LoVo (cell line): ENCODE measurements around the gene CMKLR1.

Experiments
- DNase-seq: peaks from one replicate; pipeline ENCODE4 v3.0.0-alpha.2; 2016; ENCODE audit warnings: low spot score

The CMKLR1 gene

DNA sequence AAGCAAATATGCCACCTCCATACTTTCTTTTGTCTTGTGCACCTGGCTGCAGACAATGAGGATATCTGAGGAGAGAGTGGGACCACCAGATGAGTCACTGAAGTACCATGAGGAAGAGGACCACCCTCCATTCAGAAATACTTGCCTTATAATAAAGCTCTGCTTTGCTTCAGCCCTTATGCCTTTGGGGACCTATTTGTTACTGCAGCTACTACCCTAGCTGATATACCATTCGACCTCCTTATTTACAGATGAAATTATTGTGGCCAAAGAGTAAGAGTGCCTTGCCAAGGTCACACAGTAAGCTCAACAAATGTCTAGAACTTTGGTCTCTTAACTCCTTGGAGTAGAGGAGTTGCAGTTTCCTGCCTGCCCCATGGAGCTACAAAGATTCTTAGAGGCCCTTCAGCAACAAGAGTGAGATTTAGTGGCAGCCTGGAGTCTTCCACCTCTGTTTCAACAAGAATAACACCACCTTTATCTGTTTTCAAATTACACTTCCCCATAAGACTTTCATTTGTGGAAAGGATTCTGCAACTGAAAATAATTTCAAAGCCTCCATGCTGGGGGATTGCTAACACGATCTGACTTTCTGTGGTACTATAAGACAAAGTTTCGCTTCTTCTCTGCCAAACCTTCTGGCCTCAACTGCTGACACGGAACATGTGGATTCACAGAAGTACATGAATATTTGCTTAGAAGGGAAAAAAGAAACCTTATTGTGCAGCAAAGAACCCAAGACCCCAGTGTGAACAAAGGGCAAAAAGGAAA, 3.6 kb downstream of the CMKLR1 start:
- no peak for DNase-seq

DNA sequence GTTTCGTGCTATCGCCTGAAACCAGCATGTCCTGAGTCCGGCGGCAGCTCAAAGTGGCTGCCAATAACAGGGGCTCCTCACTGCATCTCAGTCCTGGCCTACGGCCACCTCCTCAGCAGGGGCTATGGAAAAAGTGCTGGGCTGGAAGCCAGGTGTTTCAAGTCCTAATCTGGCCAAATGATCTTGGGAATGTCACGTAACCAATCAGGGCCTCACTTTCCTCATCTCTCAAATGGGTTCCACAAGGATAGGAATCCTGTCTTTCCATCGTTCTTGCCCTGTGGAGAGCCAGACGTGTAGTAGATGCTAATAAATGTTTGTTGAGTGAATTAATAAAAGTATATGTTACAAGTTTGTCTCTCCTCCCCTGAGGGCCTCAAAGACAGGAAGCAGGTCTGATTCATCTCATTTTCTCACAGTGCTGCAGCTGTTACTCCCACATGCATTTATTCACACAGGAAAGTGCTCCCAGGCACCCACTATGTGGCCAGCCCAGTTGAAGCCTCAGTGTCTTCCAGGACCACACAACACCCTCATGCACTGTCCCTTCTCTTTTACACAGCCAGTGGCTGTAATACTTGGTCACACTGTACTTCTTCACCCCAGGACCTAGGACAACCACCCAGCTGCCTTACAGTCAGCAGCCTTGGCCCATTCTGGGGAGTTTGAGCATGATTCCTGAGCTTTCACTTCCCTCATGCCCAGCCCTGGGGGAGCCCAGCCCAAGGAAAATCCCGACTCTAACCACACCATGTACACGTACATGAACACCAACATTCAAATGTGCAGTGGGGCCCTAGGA, 5.0 kb downstream of the CMKLR1 start:
- DNase-seq: no peak

DNA sequence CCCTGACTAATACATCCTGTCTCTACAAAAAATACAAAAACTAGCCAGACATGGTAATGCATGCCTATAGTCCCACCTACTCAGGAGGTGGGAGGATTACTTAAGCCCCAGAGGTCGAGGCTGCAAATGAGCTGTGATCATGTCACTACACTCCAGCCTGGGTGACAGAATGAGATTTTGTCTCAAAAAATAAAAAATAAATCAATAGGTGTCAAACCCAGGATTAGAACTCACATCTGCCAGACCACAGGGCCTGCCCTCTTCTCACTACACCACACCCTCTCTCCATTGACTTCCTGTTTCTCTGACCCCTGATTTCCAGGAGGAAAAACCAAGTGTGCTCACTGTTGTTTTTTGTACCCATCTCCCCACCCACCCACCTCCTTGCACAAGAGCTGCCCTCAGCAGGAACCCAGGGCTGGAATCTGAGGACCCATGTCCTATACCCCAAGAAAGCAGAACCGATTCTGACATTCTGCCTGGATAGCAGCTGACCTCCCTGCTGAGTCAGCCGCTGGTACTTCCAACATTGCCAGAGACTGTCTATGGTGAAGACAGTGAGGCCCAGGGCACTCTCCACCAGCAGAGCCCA, 6.2 kb downstream of the CMKLR1 start:
- no peak for DNase-seq

GRCh38 chr12:108328420-108328819, 10.7 kb downstream of the CMKLR1 start:
- DNase-seq: no peak

DNA sequence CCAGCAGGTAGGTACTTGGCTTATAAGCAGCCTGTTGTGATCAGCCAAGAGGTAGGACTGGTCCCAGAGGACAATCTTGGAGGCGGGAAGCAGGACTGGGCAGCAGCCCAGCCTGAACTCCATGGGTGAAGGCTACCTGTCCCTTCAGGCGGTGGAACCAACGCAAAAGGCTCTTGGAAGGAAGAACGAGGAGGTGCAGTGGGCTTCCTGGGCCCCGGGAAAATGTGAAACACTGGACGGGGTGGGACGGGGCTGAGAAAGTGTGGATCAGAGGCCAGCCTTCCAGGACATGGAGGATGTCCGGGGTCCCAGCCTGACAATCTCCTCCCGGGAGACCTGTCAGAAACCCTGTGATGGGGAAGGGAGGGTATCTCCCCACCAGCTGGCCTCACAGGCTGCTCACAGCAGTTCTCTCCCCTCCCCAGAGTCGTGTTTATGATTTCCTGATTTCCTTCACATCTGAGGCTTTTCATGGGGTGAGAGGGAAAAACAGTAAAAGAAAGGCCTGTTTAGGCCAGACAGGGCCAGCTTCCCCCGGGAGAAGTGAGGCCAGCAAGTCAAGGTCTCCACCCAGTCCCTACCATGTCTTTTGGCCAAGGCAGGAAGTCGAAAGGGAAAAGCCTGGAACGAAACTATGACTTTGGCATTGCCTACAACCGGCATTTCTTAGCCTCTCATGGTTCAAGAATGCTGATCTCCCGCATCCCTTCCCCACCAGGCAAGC, 11.3 kb downstream of the CMKLR1 start:
- no peak for DNase-seq

- DNase-seq: no peak
Measured at GRCh38 chr12:108326254-108326750, 12.8 kb downstream of the CMKLR1 start.

- DNase-seq: no peak
Measured at GRCh38 chr12:108325549-108325948, 13.6 kb downstream of the CMKLR1 start.

GRCh38 chr12:108325018-108325358, 14.1 kb downstream of the CMKLR1 start:
- no peak for DNase-seq

GRCh38 chr12:108324351-108325017, 14.6 kb downstream of the CMKLR1 start:
- DNase-seq: no peak

GRCh38 chr12:108323581-108323980, 15.5 kb downstream of the CMKLR1 start:
- no peak for DNase-seq

GRCh38 chr12:108322998-108323397, 16.1 kb downstream of the CMKLR1 start:
- DNase-seq: no peak

GRCh38 chr12:108321688-108322087, 17.4 kb downstream of the CMKLR1 start:
- DNase-seq: no peak

DNA sequence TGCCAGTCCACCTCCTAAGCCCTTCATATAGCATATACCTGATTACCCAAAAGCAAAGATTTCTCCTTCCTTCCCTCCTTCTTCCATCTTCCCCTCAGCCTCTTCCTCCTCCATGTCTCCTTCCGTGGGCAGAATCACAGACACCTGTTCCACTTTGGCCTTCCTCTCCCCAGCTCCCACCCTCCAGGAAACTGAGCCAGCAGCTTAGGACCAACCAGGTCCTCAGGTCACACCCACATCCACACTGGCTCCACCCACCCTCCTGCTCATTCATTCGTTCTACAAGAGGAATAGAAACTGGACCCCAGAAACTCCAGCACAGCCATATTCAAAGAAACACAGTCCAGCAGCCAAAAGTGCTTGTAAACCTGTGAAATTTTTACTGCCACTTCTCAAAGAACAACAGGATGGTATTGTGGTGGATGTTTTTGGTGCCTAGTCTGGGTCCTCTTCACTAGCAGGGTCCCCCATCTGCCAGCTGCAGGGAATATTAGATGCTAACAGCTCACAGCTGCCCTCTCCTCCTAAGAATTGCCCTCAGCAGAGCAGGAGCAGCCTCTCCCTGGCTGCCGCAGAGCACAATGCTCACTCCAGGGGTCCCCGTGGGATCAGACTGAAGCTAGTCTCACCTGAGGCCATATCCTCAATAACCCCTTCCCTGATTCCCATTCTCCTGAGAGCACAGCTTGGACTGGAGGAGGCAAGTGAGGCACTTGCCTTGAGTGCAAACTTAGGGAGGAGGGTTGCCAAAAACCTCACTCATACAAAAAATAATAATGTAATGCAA, 18.4 kb downstream of the CMKLR1 start:
- DNase-seq: no peak

DNA sequence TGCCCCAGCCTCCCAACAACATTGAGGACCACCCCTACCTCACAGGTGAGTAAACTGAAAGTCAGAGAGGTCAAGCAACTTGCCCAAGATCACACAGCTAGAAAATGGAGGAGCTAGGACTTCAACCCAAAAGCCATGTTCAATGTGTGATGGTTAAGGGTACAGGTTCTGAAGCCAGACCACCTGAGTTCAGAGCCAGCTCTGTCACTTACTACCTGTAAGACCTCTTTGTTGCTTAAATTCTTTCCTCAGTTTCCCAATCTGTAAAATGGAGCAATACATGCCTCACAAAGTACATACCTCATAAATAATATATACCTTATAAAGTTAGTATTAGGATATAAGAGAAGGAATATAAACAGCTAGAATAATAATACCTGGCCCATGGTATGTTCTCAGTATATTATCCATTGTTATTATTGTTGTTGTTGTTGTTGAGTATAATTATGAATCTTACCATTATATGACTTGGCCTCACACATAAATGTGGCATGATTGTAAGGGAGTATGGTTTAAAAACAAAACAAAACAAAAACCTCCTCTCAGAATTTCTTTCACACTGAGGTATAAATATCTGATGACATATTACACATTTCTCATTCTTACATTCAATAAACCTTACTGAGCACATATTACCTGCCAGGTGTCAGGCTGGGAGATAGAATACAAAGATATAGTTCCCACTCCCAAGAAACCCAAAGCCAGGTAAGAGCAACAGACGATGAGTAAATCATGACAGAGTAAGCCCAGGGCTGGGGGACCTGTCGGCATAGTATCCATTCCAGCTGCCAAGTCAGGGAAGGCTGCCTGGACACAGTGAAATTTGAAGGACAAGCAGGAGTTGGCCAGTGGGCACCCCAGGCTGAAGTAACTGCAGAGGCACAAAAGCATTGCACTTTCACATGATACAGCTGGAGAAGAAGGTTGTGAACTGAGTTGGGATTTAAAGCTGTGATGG, 19.6 kb downstream of the CMKLR1 start:
- no peak for DNase-seq

GRCh38 chr12:108318472-108319275, 20.4 kb downstream of the CMKLR1 start:
- DNase-seq: no peak

GRCh38 chr12:108317308-108318234, 21.5 kb downstream of the CMKLR1 start:
- no peak for DNase-seq

DNA sequence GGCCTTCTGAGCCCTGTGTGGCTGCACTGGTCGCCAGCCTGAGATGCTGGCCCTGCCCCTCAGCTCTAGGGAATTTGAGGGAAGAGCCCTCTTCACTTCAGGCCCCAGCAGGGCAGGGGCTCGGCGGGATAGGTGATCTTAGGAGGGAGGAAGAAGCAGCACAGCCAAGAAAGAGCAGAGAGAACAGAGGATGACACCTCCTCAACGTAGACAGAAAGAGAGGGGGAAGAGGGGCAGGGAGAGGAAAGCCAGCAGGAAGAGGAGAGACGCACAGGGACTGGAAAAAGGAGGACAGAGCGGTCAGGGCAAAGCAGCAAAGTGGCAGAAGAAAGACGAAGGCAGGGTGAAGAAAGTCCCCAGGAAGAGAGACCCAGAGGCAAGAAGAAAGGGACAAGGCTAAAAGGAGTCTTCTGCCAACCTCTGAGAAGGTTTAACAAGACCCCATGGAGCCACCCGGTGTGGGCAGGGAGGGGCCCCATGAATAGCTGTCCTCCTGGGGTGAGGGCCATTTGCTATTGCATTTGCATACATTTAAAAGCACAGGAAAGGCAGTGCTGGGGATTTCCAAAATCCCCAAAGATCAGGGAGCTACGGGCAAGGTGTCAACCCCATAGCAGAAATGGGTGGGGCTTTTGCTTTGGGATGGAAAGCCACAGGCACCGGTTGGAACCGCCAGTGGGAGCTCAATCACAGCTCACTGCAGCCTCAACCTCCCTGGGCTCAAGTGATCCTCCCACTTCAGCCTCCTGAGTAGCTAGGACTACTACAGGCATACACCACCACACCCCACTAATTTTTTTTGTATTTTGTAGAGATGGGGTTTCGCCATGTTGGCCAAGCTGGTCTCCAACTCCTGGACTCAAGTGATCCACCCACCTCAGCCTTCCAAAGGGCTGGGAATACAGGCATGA, 22.7 kb downstream of the CMKLR1 start:
- no peak for DNase-seq
